GM12891 (cell line): Measurements from ENCODE around the gene DCDC2C.

Experiments used
- POLR2A ChIP-seq: IDR thresholded peaks from 2 replicates; pipeline ENCODE4 v1.6.1; 2011; ENCODE audit warnings: low read depth, low read length, control low read depth
- TAF1 ChIP-seq: IDR thresholded peaks from 2 replicates; pipeline ENCODE4 v1.6.1; 2011; ENCODE audit warnings: low read depth, low read length, control low read depth

GRCh38 chr2:3778851-3779495, 75.6 kb downstream of the DCDC2C start:
- TF ChIP-seq TAF1 = no peak
- TF ChIP-seq POLR2A = no peak
